Left lung (tissue), 10 donors: ENCODE results near the gene HDAC4. TPM values are rescaled to one million over a fixed set of nuclear protein-coding genes. Genes with fewer than 3 reads are reported as not detected.
"Not testable (repeated sequence)": the region's sequence is repeated elsewhere in the genome, so short reads cannot be mapped to it uniquely, and the experiment has no call there.

ENCODE experiments used
- ATAC-seq: fragments of 200-7000 bp; cut with Tn5 transposase; one replicate; pipeline ENCODE4 v1.9.1; 2020; ENCODE audit warnings: moderate library complexity
- DNase-seq, 4 donors: peaks; one replicate each; pipeline ENCODE4 v3.0.0-alpha.2; 2013 to 2020
- H3K27ac ChIP-seq, 2 donors: fragments of 200-600 bp; sonication (generic) in 1 of 2; one replicate each; pipeline versions ENCODE4 v1.5.0 to v1.8.0; 2020 to 2021
- H3K27me3 ChIP-seq, 2 donors: fragments of 200-600 bp; sonication (generic) in 1 of 2; one replicate each; pipeline versions ENCODE4 v1.5.0 to v1.8.0; 2020 to 2021
- H3K36me3 ChIP-seq, 2 donors: fragments of 200-600 bp; sonication (generic) in 1 of 2; one replicate each; pipeline versions ENCODE4 v1.5.0 to v1.8.0; 2020 to 2021
- H3K4me1 ChIP-seq, 2 donors: fragments of 200-600 bp; one replicate each; pipeline ENCODE4 v1.8.0; 2021
- H3K4me3 ChIP-seq, 2 donors: fragments of 200-600 bp; sonication (generic) in 1 of 2; one replicate each; pipeline versions ENCODE4 v1.5.0 to v1.8.0; 2020 to 2021; ENCODE audit warnings: mild to moderate bottlenecking in 1 of 2
- H3K9me3 ChIP-seq, 2 donors: fragments of 200-600 bp; sonication (generic) in 1 of 2; one replicate each; pipeline versions ENCODE4 v1.5.0 to v1.8.0; 2020 to 2021
- intact Hi-C, 2 donors: fragments of 100-400 bp; cut with DNase I; formaldehyde crosslinking; loops; one replicate each; pipeline versions ENCODE4 v1.11.2 to v1.14.2; 2022
- polyA plus RNA-seq, 6 donors: library from polyadenylated mRNA; unstranded; fragments of 120-200 nt; gene quantifications; one replicate each; pipeline ENCODE4 v1.2.1, GENCODE V29; 2013; ENCODE audit not compliant: insufficient read length in 6 of 6
- total RNA-seq, 2 donors: library from RNA; stranded (reverse); fragmentation: NEBNext Ultra II Directional; extraction: Animal tissue kit (Norgen Biotek cat#: 25700); gene quantifications; one replicate each; pipeline ENCODE4 v1.2.1, GENCODE V29; 2021
- TF ChIP-seq, protein P1 (sequence below), 2 donors: fragments of 200-600 bp; sonication (generic) in 1 of 2; IDR thresholded peaks; one replicate each; pipeline versions ENCODE4 v1.5.0 to v1.8.0; 2021; ENCODE audit warnings: antibody characterized with exemption in 2 of 2
- donor health status: DM: no; HTN: yes; CAD: no.
- donor health status: DM: no; HTN: no; CAD: no.

Gene HDAC4
- total and polyA plus RNA-seq, 8 donors = 9.9 to 36.8 (median 12.8) TPM

DNA sequence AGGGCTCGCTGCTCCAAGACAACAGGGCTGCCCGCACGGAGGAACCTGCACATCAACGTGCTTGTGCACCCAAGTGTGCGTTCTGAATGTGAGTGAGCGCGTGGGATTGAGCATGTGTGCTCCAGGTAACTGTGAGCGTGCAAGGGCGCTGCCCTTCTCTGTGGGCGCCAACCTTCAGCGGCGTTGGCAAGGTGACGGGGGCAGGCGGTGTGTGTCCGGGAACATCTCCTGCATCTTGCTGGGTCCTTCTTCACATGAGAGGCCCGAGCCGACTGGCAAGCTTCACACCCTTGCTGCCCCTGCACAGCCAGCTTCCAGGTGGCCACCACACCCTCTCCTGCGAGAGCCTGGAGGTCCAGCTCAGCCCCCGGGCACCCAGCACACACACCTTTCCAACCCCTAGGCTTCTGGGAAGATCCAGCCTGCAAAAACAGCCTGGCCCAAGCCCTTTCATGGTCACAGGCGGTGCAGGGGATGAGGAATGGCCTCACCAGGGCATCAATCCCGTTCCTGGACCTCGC lies 220.9 kb downstream of the HDAC4 start:
- Histone ChIP-seq H3K9me3 (peaks cover 0 to under 1% of the 10 kb centered on the region in 2 donors), H3K27me3 (no peaks in the 10 kb centered on the region), H3K27ac (no peak overlapping the region), H3K36me3 (peaks cover 0 to 84% of the 10 kb centered on the region in 2 donors), H3K4me1 (no peaks in the 10 kb centered on the region), H3K4me3 (no peak overlapping the region)
- intact Hi-C loops = no loop called here
- no peak for ATAC-seq
- peak in 1 of 4 donors; percentile 16 for DNase-seq
- TF ChIP-seq, protein P1, sequence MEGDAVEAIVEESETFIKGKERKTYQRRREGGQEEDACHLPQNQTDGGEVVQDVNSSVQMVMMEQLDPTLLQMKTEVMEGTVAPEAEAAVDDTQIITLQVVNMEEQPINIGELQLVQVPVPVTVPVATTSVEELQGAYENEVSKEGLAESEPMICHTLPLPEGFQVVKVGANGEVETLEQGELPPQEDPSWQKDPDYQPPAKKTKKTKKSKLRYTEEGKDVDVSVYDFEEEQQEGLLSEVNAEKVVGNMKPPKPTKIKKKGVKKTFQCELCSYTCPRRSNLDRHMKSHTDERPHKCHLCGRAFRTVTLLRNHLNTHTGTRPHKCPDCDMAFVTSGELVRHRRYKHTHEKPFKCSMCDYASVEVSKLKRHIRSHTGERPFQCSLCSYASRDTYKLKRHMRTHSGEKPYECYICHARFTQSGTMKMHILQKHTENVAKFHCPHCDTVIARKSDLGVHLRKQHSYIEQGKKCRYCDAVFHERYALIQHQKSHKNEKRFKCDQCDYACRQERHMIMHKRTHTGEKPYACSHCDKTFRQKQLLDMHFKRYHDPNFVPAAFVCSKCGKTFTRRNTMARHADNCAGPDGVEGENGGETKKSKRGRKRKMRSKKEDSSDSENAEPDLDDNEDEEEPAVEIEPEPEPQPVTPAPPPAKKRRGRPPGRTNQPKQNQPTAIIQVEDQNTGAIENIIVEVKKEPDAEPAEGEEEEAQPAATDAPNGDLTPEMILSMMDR (IDR thresholded peaks at IDR 0.05) = no peak

DNA sequence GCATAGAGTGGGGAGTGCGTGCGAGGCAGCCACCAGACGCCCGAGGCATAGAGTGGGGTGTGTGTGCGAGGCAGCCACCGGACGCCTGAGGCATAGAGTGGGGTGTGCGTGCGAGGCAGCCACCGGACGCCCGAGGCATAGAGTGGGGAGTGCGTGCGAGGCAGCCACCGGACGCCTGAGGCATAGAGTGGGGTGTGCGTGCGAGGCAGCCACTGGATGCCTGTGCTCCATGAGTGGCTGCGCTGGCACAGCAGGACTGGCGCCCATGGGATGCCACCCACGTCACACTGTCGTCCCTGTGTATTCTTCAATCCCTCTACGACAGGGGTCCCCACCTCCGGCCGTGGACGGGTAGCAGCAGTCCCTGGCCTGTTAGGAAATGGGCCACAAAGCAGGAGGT lies 221.9 kb downstream of the HDAC4 start:
- intact Hi-C loops = no loop called here
- no peaks in the 10 kb centered on the region for H3K4me1 ChIP-seq
- ATAC-seq (no peak), DNase-seq (peak in 1 of 4 donors; percentile 22)
- H3K36me3 ChIP-seq = peaks cover 0 to 93% of the 10 kb centered on the region in 2 donors
- no peak overlapping the region for H3K4me3 ChIP-seq
- no peaks in the 10 kb centered on the region for H3K27me3 ChIP-seq
- TF ChIP-seq, protein P1 (IDR thresholded peaks at IDR 0.05) = no peak
- H3K27ac ChIP-seq = no peak overlapping the region
- peaks cover 0 to 8% of the 10 kb centered on the region in 2 donors for H3K9me3 ChIP-seq

DNA sequence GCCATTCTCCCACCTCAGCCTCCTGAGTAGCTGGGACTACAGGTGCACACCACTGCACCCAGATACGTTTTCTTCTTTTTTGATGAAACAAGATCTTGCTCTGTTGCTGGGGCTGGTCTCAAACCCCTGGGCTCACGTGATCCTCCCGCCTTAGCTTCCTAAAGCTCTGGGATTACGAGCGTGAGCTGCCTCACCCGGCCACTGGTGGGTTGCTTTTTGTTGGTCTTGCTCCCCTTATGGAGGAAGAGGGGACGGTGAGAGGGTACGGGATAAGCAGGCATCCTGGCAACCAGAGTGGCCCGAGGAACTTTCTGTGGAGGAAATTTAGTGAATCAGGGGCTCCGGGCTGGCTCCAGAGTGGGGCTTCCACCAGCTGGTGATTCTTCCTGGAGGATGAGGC lies 222.3 kb downstream of the HDAC4 start:
- Histone ChIP-seq H3K36me3 (peaks cover 0 to 89% of the 10 kb centered on the region in 2 donors), H3K27ac (no peak overlapping the region), H3K27me3 (no peaks in the 10 kb centered on the region), H3K9me3 (peaks cover 0 to 8% of the 10 kb centered on the region in 2 donors), H3K4me3 (no peak overlapping the region), H3K4me1 (no peaks in the 10 kb centered on the region)
- intact Hi-C loops = no loop called here
- peak in 1 of 4 donors; percentile 19 for DNase-seq
- ATAC-seq = no peak
- TF ChIP-seq, protein P1 (IDR thresholded peaks at IDR 0.05) = no peak

DNA sequence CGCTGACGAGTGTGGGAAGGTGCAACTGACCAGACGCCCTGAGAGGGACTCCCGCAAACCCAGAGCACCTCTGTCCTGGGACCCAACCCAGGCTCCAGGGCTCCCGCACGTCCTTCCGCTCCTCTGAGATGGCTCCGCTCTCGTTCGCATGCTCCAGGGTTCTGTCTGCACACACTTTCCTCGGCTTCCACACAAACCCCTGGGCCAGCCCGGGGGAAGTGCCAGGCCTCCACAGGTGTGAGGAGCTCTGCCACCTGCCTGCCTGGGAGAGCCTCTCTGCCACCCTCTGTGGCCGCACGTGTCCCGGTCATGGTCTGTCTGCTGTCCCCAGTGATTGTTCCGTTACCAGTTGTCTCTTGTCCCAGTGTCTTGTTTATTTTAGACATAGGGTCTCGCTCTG lies 222.9 kb downstream of the HDAC4 start:
- H3K4me3 ChIP-seq = no peak overlapping the region
- peaks cover 0 to 86% of the 10 kb centered on the region in 2 donors for H3K36me3 ChIP-seq
- H3K27ac ChIP-seq = no peak overlapping the region
- ATAC-seq = no peak
- no peaks in the 10 kb centered on the region for H3K27me3 ChIP-seq
- intact Hi-C loops = no loop called here
- no peaks in the 10 kb centered on the region for H3K4me1 ChIP-seq
- DNase-seq = peak in 1 of 4 donors; percentile 19
- H3K9me3 ChIP-seq = peaks cover 0 to 13% of the 10 kb centered on the region in 2 donors
- TF ChIP-seq, protein P1 (IDR thresholded peaks at IDR 0.05) = no peak

DNA sequence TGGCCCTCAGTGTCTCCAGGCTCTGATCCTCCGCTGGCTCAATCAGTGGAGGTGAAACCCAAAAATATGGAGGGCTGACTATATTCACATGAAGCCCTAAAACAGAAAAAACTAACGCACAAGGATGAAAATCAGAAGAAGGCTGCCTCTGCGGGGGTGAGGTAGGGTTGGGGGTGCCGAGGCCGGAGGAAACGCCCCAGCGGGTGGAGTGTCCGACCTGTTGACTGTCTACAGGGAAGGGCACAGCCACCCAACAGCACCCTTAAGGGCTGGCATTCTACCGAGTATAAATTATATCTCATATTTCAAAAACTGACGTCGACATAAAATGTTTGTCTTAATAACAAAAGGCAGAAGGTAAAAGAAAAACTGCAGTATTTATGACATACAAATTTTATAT lies 223.5 kb downstream of the HDAC4 start:
- Histone ChIP-seq H3K27ac (no peak overlapping the region), H3K4me3 (no peak overlapping the region), H3K27me3 (no peaks in the 10 kb centered on the region), H3K4me1 (no peaks in the 10 kb centered on the region), H3K36me3 (peaks cover 0 to 82% of the 10 kb centered on the region in 2 donors), H3K9me3 (peaks cover 0 to 18% of the 10 kb centered on the region in 2 donors)
- TF ChIP-seq, protein P1 (IDR thresholded peaks at IDR 0.05) = no peak
- ATAC-seq (no peak), DNase-seq (peak in 1 of 4 donors; percentile 9)
- intact Hi-C loops = no loop called here

DNA sequence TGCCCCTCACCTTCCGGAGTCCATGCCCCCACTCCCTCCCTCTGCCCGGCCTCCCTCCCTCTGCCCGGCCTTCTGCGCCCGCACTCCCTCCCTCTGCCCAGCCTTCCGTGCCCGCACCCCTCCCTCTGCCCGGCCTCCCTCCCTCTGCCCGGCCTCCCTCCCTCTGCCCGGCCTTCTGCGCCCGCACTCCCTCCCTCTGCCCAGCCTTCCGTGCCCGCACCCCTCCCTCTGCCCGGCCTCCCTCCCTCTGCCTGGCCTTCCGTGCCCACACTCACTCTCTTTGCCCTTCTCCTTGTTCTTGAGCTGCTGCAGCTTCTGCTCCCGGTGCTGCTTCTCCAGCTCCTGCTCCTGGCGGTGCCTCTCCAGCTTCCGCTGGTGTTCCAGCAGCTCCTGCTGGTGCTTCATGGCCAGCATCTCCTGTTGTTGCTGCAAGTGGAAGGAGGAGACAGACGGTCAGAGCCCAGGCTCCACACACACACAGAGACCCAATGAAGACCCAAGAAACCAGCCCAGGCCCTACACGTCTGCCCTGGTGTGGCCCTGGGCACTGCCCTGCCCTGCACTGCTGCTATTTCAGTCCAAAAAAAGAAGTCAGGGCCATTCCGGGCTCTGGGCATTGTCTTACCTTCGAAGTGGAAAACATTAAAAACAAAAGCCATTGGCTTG lies 224.5 kb downstream of the HDAC4 start:
- DNase-seq, intact Hi-C loops, H3K27me3 ChIP-seq, H3K4me1 ChIP-seq, H3K4me3 ChIP-seq, H3K27ac ChIP-seq, ATAC-seq: not testable (repeated sequence)
- Histone ChIP-seq H3K36me3 (peaks cover 0 to 78% of the 10 kb centered on the region in 2 donors), H3K9me3 (peaks cover 0 to 29% of the 10 kb centered on the region in 2 donors)
